ENCODE measurements around the gene SORCS2.

DNA sequence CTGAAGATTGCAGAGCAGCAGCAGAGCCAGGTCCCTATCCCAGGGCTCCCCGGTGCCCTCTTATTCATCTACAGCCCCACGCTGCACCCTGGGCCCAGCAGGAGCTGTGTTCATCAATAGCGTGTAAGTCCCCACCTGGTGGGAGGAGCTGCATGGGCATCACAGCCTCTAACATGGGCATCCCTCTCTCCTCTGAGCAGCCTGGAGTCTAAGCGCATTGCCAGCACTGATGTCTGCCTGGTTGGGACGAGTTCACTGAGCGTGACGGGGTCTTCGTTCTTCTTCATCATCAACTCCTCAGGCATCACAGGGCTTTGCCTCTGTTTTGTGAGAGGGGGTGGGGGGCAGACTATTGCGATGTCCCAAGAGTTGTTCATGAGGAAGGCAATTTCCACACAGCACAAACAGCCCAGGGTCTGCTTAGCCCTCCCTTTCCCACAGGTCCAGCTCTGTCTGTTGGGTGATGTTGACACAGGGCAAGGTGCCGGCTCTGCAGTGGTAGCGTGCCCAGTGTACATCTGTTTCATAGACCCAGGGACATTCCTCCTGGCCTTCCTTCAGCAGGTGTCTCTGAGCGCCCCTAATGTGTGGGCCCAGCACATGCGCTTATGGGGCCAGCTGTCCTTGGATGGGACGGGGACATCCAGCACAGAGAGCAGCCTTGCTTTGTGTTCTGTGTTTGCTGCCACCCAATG is 85.9 kb downstream of the SORCS2 start:
- TF ChIP-seq, protein P1, sequence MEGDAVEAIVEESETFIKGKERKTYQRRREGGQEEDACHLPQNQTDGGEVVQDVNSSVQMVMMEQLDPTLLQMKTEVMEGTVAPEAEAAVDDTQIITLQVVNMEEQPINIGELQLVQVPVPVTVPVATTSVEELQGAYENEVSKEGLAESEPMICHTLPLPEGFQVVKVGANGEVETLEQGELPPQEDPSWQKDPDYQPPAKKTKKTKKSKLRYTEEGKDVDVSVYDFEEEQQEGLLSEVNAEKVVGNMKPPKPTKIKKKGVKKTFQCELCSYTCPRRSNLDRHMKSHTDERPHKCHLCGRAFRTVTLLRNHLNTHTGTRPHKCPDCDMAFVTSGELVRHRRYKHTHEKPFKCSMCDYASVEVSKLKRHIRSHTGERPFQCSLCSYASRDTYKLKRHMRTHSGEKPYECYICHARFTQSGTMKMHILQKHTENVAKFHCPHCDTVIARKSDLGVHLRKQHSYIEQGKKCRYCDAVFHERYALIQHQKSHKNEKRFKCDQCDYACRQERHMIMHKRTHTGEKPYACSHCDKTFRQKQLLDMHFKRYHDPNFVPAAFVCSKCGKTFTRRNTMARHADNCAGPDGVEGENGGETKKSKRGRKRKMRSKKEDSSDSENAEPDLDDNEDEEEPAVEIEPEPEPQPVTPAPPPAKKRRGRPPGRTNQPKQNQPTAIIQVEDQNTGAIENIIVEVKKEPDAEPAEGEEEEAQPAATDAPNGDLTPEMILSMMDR (IDR thresholded peaks at IDR 0.05), result no peak
- TF ChIP-seq EZH2 (IDR thresholded peaks at IDR 0.05), result no peak

All from neural progenitor cell (in vitro differentiated cells).